OCI-LY1 (cell line): ENCODE results near the gene CADM4.

Source experiments
- CTCF ChIP-seq: fragments of 200-600 bp; sonication (generic), shearing (Covaris generic); IDR thresholded peaks from 2 replicates; pipeline ENCODE4 v1.5.1; 2017; ENCODE audit warnings: mild to moderate bottlenecking, antibody characterized with exemption, low read length, moderate library complexity, mixed read lengths
- EZH2 ChIP-seq: fragments of 200-600 bp; sonication (generic), shearing (Covaris generic); IDR thresholded peaks from 2 replicates; pipeline ENCODE4 v1.8.0; 2017; ENCODE audit warnings: borderline replicate concordance, mixed run types, mild to moderate bottlenecking, antibody characterized with exemption, low read length, moderate library complexity, mixed read lengths

GRCh38 chr19:43687660-43687997 lies 48.0 kb upstream of the CADM4 start:
- TF ChIP-seq CTCF (no peak), EZH2 (no peak)
